Measurements from ENCODE around the gene ALDH16A1.
"Not testable (repeated sequence)": the region's sequence is repeated elsewhere in the genome, so short reads cannot be mapped to it uniquely, and the experiment has no call there.

ALDH16A1 gene

DNA sequence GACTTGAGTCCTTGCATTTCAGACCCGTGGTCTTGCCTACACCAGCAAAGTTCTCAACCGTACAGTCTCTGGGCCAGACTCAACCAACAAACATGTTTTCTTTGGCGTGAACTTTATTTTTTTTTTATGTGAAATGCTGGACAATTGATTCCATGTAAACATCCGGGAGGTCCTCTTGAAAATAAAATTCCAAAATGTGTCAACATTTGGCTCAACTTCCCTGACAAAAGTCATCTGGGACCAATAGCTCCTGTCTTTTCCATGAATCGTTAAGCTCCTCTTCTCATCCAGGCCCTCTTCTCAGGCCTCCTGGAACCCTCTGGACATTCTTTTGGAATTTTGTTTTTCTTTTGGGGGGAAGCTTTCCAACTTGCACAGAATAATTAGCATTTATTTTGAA, 2.7 kb downstream of the ALDH16A1 start:
- ChIA-PET POLR2A (interaction anchor here (0.8 kb wide), 1 partner anchor 23 kb away, joined by 3 read pairs; no protein-coding TSS in a partner anchor), CTCF (interaction anchor here (0.7 to 8.0 kb wide), 2 partner anchors 16 to 223 kb away, joined by 3 to 72 read pairs; partner anchors contain the start of gene FLT3LG)
- TF ChIP-seq, protein P1, sequence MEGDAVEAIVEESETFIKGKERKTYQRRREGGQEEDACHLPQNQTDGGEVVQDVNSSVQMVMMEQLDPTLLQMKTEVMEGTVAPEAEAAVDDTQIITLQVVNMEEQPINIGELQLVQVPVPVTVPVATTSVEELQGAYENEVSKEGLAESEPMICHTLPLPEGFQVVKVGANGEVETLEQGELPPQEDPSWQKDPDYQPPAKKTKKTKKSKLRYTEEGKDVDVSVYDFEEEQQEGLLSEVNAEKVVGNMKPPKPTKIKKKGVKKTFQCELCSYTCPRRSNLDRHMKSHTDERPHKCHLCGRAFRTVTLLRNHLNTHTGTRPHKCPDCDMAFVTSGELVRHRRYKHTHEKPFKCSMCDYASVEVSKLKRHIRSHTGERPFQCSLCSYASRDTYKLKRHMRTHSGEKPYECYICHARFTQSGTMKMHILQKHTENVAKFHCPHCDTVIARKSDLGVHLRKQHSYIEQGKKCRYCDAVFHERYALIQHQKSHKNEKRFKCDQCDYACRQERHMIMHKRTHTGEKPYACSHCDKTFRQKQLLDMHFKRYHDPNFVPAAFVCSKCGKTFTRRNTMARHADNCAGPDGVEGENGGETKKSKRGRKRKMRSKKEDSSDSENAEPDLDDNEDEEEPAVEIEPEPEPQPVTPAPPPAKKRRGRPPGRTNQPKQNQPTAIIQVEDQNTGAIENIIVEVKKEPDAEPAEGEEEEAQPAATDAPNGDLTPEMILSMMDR (IDR thresholded peaks at IDR 0.05; ENCODE audit: control extremely low read depth, extremely low read depth, low read depth, missing control alignments), result no peak
- no peak for DNase-seq (ENCODE audit: extremely low spot score)

- DNase-seq (ENCODE audit: extremely low spot score), result no peak
- POLR2A ChIA-PET, result interaction anchor here (0.8 kb wide), 1 partner anchor 22 kb away, joined by 3 read pairs; no protein-coding TSS in a partner anchor
- TF ChIP-seq, protein P1 (IDR thresholded peaks at IDR 0.05; ENCODE audit: control extremely low read depth, extremely low read depth, low read depth, missing control alignments), result no peak
- CTCF ChIA-PET, result interaction anchor here (0.7 to 8.0 kb wide), 2 partner anchors 15 to 223 kb away, joined by 3 to 72 read pairs; partner anchors contain the start of gene FLT3LG
Observed at GRCh38 chr19:49456326-49456725, 3.3 kb downstream of the ALDH16A1 start.

DNA sequence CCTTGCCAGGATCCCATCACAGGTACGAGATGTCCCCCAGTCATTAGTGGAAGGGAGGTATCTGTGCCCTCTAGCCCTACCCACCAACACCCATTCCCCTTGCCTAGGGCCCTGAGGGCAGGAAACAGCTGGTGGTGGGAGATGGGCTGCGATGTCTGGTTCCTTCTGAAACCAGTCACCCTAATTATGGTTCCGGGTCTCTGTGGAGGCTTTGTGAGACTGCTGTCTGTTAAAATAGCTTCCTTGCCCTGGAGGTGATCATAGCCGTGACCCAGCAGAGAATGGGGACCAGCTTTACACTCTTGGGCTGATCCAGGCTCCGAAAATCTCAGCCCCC, 5.5 kb downstream of the ALDH16A1 start:
- ChIA-PET CTCF (interaction anchor here (0.8 to 8.0 kb wide), 6 partner anchors 13 to 214 kb away, joined by 3 to 72 read pairs (median 4); partner anchors contain the start of gene FLT3LG), POLR2A (interaction anchor here (1.0 kb wide), 2 partner anchors 30 to 492 kb away, joined by 3 to 4 read pairs; no protein-coding TSS in a partner anchor)
- DNase-seq (ENCODE audit: extremely low spot score), result no peak
- TF ChIP-seq, protein P1 (IDR thresholded peaks at IDR 0.05; ENCODE audit: control extremely low read depth, extremely low read depth, low read depth, missing control alignments), result no peak

DNA sequence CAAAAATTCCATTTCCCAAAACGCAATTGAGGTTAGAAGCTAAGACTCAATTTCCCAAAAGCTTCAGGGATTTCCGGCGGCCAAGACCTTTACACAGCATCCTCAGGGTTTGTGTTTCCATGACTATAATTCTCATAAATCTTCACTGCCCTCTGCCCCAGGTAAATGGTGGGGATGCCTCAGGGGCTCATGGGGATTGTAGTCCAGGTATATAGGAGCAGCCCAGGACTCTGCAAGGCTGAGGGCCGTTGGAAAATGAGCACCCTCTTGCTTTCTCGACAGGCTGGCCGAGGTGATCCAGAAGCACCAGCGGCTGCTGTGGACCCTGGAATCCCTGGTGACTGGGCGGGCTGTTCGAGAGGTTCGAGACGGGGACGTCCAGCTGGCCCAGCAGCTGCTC, 6.4 kb downstream of the ALDH16A1 start:
- POLR2A ChIA-PET, result no interaction called here

GRCh38 chr19:49461130-49461529, 8.1 kb downstream of the ALDH16A1 start:
- CTCF ChIA-PET, result interaction anchor here (8.0 kb wide), 1 partner anchor 10 kb away, joined by 72 read pairs; the partner anchor contains the start of gene FLT3LG
- DNase-seq (ENCODE audit: extremely low spot score); POLR2A ChIA-PET: not testable (repeated sequence)

More for the DNA sequence above, 6.4 kb downstream of the ALDH16A1 start:
- CTCF ChIA-PET, result interaction anchor here (1.5 to 8.0 kb wide), 2 partner anchors 12 to 214 kb away, joined by 3 to 72 read pairs; partner anchors contain the start of gene FLT3LG
- no peak for DNase-seq (ENCODE audit: extremely low spot score)
- TF ChIP-seq, protein P1 (IDR thresholded peaks at IDR 0.05; ENCODE audit: control extremely low read depth, extremely low read depth, low read depth, missing control alignments), result no peak

- TF ChIP-seq, protein P1 (IDR thresholded peaks at IDR 0.05; ENCODE audit: control extremely low read depth, extremely low read depth, low read depth, missing control alignments), result no peak
- CTCF ChIA-PET, result interaction anchor here (8.0 kb wide), 1 partner anchor 10 kb away, joined by 72 read pairs; the partner anchor contains the start of gene FLT3LG
- POLR2A ChIA-PET, result no interaction called here
- DNase-seq (ENCODE audit: extremely low spot score), result no peak
Observed at GRCh38 chr19:49461656-49462055, 8.6 kb downstream of the ALDH16A1 start.

DNA sequence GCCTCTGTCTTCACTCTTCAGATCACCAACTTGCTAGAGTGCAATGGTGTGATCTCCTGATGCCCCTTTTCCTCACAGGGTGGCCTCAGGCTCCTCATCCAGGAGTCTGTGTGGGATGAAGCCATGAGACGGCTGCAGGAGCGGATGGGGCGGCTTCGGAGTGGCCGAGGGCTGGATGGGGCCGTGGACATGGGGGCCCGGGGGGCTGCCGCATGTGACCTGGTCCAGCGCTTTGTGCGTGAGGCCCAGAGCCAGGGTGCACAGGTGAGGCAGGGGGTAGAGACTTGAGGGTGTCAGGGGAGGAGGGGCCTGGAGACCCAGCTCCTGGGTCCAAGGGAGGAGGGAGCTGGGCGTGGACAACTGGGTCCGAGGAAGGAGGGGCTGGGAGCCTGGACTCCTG, 9.5 kb downstream of the ALDH16A1 start:
- no peak for DNase-seq (ENCODE audit: extremely low spot score)
- ChIA-PET CTCF (no interaction called here), POLR2A (no interaction called here)
- TF ChIP-seq, protein P1 (IDR thresholded peaks at IDR 0.05; ENCODE audit: control extremely low read depth, extremely low read depth, low read depth, missing control alignments), result no peak
